ENCODE measurements around the gene GINS2.

GINS2 gene

DNA sequence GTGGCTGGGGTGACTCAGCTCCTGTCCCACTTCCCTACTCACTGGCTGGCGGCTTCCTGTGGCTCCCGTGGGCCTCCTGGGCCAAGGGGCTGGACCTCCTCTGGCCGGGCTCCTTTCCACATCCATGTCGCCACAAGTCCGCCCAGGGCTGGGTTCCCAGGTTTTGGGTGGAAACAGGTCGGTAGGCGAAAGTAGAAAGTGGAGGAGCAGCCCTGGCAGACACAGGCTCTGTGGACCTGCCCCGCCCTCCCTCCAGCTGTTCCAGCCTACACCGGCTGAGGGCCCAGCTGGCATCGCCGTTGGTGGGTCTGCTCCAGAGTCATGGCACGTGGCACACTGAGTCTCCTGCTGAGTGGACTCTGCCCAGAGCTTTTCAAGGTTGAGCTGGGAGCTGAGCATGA is 47.0 kb downstream of the GINS2 start:
- peak in 2 of 58 donors; percentile 25 to 48 for DNase-seq

DNA sequence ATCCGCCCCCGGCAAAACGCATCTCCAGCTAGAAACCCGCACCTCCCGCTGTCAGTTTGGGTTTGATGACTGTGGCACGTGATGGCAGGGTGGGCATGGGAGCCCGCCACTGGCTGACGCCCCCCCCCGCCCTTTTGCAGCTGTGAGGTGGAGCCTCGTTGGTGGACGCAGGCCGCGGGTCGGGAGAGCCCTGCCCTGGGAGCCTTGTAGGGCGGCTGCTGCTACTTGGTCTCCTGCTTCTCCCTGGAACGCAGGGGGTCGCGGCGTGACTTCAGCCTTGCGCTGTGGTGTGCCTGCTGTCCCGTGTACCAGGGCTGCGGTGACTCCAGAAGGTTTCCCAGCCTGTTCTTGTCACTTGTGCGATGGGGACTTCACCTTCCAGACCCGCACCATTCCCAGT is 47.4 kb downstream of the GINS2 start:
- DNase-seq: no peak

DNA sequence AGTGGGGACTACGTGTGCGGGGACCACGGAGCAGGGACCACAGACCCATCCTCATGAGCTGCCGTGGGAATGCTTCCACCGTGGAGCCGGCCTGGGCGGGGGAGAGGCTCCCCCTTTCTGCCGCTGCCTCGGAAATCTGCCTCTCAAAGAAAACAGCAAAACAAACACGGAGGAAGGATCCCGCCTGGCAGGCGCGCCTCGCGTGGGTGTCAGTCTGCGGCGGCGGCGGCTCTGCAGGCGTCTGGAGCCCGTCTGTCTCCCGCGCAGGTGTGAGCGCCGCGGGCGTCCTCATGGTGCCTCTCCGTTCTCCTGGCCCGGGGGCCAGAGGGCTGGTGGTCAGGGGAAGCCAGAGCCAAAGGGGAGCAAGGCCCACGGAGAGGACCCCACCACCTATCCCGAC is 48.2 kb downstream of the GINS2 start:
- DNase-seq: peak in 5 of 58 donors; percentile 13 to 31 (median 23)

DNA sequence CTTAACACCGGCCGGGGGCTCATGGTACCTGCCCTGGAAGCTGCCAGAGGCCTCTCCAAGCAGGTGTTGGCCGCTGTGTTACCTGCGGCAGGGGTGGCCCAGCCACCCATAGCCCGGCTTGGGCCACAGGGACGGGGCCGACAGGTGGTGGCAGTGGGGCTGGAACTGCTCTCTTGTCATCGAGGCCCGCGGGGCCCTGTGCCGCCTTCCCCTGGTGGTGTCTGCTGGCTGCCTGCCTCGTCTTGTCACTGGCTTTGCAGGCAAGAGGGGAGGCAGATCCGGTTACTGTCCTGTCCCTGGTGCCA is 48.5 kb downstream of the GINS2 start:
- no peak for DNase-seq

DNA sequence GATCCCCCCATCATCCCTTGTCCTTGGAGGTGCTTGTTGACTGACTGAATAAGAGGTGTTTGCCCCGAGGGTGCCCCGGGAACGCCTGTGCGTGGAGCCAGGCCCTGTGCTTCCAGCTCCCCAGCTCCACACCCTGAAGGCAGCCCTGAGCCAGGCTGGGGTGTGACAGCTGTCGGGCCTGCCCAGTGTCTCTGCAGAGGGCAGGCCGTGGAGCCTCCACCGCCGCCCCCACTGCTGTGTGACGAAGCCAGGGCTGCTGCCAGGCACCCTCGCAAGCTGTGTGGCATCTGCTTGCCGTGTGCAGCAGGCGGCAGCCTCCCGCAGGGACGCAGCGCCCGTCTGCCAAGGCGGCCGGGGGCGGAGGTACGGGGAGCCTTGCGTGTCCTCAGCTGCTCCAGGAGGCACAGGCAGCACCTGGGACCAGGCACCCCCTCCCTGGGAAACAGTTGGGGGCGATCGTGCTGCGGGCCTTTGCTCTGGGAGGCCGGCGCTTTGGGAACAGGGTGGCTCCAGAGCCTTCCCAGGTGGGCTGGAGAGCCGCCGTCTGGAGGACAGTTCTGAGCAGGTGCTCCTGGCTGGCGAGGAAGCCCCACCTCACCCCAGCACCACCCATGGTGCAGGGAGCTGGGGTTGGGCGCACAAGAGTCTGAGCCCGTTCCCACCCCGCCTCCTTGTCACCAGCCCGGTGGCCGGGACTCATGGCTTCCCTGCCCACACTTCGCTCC is 49.1 kb downstream of the GINS2 start:
- DNase-seq: peak in 44 of 58 donors; percentile 10 to 85 (median 42)

DNA sequence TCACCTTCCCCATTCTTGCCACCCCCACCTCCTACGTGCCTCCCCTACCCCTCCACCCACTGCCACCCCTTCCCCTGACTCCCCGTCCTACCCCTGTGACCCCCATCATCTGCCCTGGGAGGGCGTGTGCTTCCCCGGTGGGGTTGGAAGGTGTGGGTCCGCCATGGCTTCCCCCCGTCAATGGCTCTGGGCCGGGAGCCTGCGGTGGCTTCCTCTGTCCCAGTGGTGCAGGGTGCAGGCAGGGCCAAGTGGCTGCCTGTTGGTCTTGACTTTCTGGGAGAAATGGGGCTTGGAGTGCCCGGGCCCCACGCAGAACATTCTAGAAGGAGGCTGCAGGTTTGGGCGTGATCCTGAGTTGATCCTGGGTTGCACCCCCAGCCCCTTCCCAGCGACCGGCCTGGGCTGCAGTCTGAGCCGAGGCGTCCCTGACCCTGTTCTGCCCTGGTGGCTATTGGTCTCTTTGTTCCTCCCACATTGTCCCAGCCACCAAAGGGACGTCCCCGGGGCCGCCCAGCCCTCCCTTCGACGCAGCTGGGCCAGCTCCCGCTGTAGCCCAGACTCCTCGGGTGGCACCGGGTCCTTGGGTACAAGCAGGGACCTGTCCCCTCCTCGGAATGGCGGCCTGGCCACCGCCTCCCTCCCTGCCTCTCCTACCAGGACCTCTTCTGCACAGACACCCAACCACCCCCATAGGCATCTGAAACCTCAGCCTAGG is 49.9 kb downstream of the GINS2 start:
- no peak for DNase-seq

DNA sequence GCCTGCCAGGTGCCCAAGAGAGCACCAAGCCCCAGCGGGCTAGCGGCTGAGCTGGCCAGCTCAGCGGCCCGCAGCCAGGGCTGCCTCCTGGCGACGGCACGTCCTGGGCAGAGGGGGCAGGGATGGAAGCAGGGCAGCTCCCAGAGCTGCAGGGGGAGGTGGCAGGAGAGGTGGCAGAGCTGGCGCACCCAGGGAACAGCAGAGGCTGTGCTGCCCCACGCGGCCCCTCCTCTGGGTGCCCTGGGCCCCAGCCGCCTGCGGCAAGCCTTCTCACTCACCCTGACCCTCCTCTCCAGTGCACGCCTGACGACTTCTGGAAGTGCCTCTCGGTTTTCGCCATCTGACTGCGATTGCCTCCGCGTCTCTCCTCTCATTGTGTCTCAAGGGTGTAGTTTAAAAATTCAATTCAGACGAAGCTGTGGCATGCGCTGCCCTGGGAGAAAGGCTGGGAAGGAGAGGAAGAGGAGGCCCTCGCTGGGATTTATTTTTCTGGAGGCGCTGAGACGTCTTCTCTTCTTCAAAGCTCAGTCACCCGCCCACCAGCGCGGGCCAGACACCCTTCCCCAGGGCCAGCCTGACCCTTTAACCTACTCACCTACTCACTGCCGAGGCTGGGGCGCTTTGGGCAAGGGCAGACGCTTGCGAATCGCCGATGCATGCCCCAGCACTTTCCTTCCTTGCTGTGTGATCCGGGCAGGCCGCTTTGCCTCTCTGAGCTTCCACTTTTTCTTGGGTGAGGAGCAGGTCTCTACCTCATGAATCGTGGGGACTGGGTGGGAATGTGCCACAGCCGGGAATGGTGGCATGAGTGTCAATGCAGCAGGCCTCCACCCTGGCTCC is 50.7 kb downstream of the GINS2 start:
- DNase-seq: peak in 8 of 58 donors; percentile 6 to 41 (median 30)

DNA sequence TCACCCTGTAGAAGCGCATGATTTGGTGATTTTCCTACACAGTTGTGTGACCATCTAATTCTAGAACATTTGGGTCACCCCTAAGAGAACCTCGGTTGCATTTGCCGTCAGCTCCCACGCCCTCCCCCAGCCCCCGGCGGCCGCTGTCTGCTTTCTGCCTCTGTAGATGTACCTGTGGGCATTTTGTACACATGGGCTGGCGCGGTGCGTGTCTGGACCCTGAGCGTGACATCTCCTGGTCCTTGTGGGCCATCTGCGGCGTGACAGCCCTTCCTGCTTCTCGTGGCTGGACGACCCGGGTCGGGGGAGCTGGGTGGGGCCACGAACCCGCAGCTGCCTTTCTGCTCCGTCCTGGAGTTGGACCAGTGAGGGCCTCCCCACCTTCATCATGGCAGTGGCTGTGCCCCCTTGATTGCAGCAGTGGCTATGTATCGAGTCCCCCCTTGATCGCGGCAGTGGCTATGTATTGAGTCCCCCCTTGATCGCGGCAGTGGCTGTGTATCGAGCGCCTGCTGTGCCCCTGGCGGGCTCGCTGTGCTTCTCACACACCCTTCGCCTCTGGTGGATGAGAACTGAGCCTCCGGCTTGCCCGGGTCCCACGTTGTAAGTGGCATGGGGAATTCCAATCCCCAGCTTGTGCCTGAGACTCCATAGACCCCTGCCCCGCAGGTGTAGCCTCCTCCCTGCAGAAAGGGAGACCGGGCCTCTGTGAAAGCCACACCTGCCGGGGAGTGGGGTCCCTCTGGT is 51.5 kb downstream of the GINS2 start:
- no peak for DNase-seq

DNA sequence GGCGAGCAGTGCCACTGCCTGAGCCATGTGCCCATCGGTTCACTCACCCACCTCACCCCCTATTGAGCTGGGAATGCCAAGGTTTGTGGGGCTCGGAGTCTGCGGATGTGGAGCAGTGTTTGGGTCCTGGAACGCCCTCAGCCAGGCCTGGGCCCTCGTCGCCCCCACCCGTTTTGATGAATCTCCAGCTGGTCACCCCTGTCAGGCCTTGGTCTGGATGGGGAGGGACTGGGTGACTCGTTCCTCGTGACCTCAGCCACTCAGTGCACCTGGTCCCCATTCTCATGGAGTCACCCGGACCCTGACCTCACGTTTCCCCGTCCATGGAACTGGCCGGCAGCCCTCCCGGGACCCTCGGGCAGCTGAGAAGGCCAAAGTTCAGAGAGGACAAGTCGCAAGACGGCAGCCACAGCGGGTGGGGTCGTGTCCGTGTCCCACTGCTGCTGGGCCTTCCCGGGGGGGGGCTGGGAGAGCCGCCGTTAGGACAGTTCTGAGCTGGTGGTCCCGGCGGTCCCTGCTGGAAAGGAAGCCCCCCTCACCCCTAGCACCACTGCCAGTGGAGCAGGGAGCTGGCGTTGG is 52.4 kb downstream of the GINS2 start:
- no peak for DNase-seq

DNA sequence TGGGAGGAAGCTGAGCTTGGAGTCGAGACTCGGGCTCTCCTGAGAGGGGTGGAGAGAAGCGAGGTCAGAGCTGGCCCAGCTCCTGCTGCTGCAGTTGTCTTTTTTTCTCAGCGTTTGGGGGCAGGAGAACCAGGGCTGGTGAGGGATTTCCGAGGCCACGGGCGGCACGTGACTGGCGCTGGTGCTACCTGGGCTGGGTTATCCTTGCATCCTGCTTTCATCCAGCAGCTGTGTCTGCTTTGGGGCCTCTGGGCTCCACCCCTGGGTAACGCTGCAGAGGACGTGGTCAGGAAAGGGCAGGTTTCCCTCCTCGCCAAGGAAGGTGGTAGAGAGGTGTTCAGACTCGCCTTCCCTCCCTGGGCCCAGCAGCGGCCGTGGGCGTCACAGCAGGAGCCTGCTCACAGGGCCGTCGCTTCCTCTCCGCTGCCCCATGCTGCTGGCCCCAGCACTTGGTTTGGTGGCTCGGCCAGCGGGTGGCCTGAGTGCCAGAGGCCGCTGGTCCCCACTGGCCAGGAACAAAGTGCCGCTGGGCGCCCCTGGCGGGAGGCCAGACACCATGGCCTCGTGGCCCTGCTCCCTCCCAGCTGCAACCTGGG is 53.1 kb downstream of the GINS2 start:
- no peak for DNase-seq

DNA sequence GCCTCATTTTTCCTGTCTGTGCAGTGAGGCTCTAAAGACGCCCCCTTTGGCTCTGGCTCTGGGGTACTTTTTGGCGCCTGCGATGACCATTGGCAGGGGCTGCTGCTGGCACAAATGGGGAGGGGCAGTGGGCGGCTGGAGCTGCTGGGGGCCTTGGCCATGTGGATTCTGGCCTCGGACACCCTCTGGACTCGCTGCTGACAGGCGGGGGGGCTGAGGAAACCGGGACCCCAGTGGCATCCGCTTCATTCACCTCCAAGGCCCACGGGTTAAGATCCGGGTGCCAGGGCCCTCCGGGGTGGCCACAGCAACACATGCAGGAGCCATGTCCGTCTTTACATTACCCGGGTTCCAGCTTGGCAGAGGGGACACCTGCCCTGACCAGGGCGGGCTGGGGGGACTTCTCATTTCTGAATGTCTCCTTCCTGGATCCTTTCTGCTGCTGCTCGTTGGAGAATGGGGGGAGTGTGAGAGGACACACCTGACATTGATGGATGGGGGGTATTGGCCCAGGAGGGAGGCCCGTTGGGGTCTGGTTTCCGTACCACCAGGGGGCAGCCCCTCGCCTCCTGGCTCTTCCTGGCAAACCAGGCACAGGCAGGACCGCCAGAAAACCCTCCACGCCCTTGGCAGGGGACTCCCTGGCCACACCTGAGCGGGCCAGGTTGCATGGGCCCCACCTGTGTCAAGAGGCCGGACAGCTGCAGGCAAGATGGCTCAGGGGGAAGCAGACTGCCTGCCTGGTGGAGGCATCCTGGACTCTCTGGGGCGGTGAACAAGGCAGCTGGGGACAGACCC is 53.8 kb downstream of the GINS2 start:
- DNase-seq: no peak

DNA sequence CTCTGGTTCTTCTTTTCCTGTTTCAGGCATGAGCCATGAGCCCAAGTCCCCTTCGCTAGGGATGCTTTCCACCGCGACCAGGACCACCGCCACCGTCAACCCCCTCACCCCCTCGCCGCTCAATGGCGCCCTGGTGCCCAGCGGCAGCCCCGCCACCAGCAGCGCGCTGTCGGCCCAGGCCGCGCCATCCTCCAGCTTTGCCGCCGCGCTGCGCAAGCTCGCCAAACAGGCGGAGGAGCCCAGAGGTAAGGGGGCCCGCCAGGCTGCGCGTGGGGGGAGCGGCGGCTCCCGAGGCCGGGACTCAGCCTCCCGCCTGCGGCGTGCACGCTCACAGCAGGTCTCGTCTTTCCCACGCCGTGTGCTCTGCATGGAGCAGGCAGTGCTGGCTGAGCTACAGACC is 54.9 kb downstream of the GINS2 start:
- no peak for DNase-seq

DNA sequence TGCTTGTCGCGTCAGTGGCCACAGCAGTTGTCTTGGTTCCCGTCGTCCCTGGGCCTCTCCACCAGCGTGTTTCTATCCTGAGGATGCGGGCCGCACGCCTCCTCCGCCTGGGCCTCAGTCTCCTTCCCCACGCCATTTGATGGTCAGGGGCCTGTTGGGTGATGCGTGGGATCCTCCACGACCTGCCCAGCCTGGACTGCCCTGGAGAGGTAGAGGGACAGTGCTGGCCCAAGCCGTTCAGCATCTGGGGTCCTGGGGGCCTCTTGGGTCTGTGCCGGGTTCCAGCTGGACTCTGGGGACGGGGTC is 55.4 kb downstream of the GINS2 start:
- DNase-seq: no peak

DNA sequence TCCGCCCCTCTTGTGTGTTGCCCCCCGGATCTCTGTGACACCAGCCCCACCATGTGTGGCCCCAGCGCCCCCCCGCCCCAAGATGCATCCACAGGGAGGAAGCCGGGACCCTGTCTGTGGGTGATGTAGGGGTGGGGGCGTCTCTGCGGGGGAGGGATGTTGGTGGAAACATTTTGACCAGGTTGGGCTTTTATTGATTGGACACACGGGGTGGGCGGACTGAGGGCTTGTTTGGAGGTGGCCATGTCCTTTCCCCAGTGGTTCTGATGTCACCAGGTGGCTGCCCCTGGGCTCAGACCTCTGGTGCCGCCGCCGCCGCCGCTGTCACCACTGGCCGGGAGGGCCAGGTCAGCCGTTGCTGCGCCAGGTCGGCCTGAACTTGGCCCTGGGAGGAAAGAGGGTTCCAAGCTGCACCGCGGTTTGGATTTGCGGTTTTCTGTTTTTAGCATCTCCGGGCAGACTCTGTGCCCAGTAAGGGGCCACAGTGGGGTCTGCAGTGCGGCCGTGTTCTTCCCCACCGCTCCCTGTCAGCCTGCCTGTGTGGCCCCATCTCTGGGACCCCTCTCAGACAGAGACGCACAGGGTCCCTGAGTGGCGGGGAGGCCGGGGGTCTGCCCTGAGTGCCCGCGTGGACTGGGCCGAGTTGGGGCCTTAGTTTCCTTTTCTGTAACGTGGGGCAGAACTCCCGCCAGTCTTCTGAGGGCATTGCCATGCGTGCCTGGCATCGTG is 55.9 kb downstream of the GINS2 start:
- DNase-seq: no peak

DNA sequence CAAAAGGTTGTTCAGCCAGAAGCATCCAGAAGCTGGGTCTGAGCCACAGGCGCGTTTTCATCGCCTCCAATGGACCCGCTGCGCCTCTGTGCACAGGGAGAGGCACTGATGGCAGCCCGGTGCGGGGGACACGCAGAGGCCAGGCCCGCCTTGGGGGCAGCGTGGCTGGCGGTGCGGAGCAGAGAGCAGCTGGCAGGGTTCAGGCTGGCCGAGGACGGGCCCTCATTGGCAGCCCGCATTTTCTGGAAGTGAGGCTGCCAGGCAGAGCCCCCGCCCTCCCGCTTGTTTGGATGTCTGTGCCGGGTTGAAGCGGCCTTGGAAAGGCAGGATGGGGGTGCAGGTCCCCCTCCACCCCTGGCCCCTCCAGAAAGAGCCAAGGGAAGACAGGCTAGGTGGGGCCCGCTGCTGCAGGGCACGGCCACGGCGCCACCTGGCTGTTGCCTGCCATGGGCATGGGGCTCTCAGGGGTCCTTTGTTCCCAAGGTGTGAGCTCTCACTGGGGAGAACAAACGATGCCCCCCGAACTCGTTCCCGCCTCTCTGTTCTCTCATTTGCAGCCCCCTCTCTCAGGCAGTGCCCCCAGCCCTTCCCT is 56.9 kb downstream of the GINS2 start:
- peak in 6 of 58 donors; percentile 15 to 33 (median 24) for DNase-seq

DNA sequence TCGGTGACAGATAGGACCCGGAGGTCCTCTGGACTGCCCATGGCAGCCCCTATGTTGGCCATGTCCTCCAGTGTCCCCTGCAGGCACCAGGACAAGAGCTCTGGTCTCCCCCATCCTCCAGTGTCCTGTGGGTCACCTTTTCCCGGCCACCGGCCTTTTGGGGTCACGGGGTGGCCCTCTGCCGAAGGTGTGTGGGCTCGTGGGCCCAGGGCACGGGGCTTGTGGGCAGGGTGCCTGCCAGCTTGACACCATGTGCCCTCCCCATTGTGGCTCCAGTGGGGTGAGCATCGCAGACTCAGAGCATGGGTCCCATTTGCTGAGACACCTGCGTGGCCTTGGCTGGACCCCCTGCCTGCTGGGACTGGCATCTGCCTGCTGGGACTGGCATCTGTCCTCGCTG is 57.5 kb downstream of the GINS2 start:
- DNase-seq: no peak

DNA sequence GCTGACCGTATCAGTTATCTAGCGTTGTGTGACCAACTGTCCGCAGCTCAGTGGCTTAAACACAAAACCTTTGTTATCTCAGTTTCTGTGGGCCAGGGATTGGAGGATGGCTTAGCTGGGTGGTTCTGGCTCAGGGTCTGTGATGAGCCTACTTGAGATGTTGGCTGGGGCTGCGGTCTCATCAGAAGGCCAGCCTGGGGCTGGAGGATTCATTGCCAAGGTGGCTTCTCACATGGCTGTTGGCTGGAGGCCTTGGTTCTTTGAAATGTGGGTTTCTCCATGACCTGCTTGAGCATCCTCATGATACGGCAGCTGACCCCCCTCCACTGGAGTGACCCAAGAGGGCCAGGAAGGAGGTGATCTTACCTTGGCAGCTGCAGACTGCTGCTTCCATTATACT is 58.9 kb downstream of the GINS2 start:
- DNase-seq: no peak

DNA sequence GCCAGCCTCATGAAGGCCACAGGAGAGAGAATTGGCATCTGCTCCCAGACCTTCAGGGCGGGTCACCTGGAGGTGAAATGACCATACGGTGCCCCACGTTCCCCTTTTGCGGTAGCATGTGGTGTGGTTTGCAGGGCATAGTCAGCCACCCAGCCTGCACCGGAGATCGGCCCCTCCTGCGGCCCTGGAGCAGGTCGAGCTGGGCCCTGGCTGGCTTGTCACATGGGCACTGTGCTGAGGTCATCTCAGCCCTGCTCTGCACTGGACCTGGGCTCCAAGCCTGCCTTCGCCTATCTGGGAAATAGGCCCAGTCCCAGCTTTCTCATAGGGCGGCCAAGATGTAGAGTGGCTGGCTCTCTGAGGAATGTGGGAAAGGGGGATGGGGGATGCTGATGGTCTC is 59.4 kb downstream of the GINS2 start:
- peak in 5 of 58 donors; percentile 16 to 46 (median 24) for DNase-seq

DNA sequence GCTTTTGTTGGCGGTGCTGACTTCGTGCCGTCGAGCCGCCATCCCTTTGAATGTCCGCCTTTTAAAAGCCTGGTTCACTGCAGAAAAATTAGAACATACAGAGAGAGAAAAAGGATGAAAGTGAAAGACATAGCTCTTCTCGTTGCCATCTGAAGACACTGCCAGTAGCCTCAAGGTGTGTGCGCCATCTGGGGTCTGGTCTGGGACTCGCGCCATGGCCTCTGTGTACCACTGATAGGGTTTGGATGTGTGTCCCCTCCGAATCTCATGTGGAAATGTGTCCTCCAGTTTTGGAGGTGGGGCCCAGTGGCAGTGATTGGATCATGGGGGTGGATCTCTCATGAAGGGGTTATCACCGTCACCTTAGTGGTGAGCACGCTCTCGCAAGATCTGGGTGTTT is 60.1 kb downstream of the GINS2 start:
- DNase-seq: no peak
